Endothelial cell of umbilical vein (primary cell): ENCODE measurements around the gene FTO. TPM values are rescaled to one million over a fixed set of nuclear protein-coding genes. Genes with fewer than 3 reads are reported as not detected.

Experiments used
- BruUV-seq: library from RNA; stranded (reverse); fragments of 400-500 nt; replicated peaks from 2 replicates; lab custom pipeline; 2021; lab: Mats Ljungman, UMichigan
- CTCF ChIA-PET: fragments of 300-600, 350-600 bp; sonication (Branson Sonifier 250); formaldehyde crosslinking; loops from one replicate; lab custom pipeline; 2021; ENCODE audit warnings: antibody characterized with exemption, inconsistent platforms; lab: Charles Lee
- POLR2A ChIA-PET: fragments of 300-600, 350-600 bp; sonication (Branson Sonifier 250); formaldehyde crosslinking; loops from one replicate; lab custom pipeline; 2021; ENCODE audit warnings: antibody characterized with exemption, inconsistent platforms; lab: Charles Lee
- DNase-seq: peaks from one replicate; pipeline ENCODE4 v3.0.0-alpha.2; 2011; ENCODE audit warnings: low read depth, low spot score
- FAIRE-seq: peaks from 2 replicates; lab custom pipeline; 2011; peaks lifted over from hg19 to GRCh38; lab: Jason Lieb, UNC
- H2AFZ ChIP-seq: 2 replicates; pipeline ENCODE4 v1.6.0; 2012; ENCODE audit warnings: low read depth, low read length, control low read depth, inconsistent platforms
- H3K27ac ChIP-seq: 2 replicates; pipeline ENCODE4 v1.5.1; 2011; ENCODE audit warnings: low read depth, mild to moderate bottlenecking, control low read depth, low read length, moderate library complexity; ENCODE audit not compliant: insufficient read depth
- H3K27me3 ChIP-seq, 2 experiments: 2 replicates each; pipeline versions ENCODE4 v1.6.0 to v1.6.1; 2011; ENCODE audit warnings: low read length in 2 of 2, mixed read lengths in 1 of 2; ENCODE audit not compliant: control insufficient read depth in 2 of 2, insufficient read depth in 2 of 2
- H3K36me3 ChIP-seq, 2 experiments: 2 replicates in 1 of 2; 3 replicates in 1 of 2; pipeline ENCODE4 v1.5.1; 2011; ENCODE audit warnings: low read length in 2 of 2, mild to moderate bottlenecking in 1 of 2, moderate library complexity in 1 of 2; ENCODE audit not compliant: control insufficient read depth in 2 of 2, insufficient read depth in 2 of 2; ENCODE audit errors: extremely low read depth in 1 of 2
- H3K4me1 ChIP-seq: 3 replicates; pipeline ENCODE4 v1.5.1; 2011; ENCODE audit warnings: mild to moderate bottlenecking, low read length; ENCODE audit not compliant: control insufficient read depth, insufficient read depth; ENCODE audit errors: extremely low read depth
- H3K4me2 ChIP-seq: 2 replicates; pipeline ENCODE4 v1.6.1; 2011; ENCODE audit warnings: low read length, control low read depth, mixed read lengths; ENCODE audit not compliant: insufficient read depth
- H3K4me3 ChIP-seq, 3 experiments: fragments of 200-600 bp in 1 of 3; sonication (generic), shearing (Covaris generic) in 1 of 3; replicated peaks in 1 of 3; 2 replicates each; pipeline ENCODE4 v1.5.1; 2011 to 2016; ENCODE audit warnings: control low read depth in 3 of 3, low read length in 3 of 3, mild to moderate bottlenecking in 2 of 3, inconsistent platforms in 1 of 3, low read depth in 1 of 3, moderate library complexity in 1 of 3; ENCODE audit not compliant: insufficient read depth in 1 of 3
- H3K79me2 ChIP-seq: 2 replicates; pipeline ENCODE4 v1.6.0; 2012; ENCODE audit warnings: low read length, inconsistent platforms; ENCODE audit not compliant: control insufficient read depth, insufficient read depth
- H3K9ac ChIP-seq: replicated peaks from 2 replicates; pipeline ENCODE3; 2011; ENCODE audit warnings: low read length, control low read depth; ENCODE audit not compliant: insufficient read depth; ENCODE audit errors: extremely low read depth
- H3K9me1 ChIP-seq: replicated peaks from 3 replicates; pipeline ENCODE4 v1.6.0; 2011; ENCODE audit warnings: mild to moderate bottlenecking, low read length; ENCODE audit not compliant: control insufficient read depth, insufficient read depth; ENCODE audit errors: extremely low read depth
- H3K9me3 ChIP-seq: replicated peaks from 2 replicates; pipeline ENCODE4 v1.5.1; 2012; ENCODE audit warnings: low read length, inconsistent platforms; ENCODE audit not compliant: control insufficient read depth, insufficient read depth
- H4K20me1 ChIP-seq: replicated peaks from 2 replicates; pipeline ENCODE3; 2011; ENCODE audit warnings: mild to moderate bottlenecking, low read length; ENCODE audit not compliant: control insufficient read depth, insufficient read depth; ENCODE audit errors: extremely low read depth
- CTCF ChIP-seq, 2 donors: IDR thresholded peaks; 1 replicate in 1 of 2; 2 replicates in 1 of 2; pipeline ENCODE4 v1.5.1; 2011; ENCODE audit warnings: low read length in 2 of 2, mild to moderate bottlenecking in 2 of 2, moderate library complexity in 2 of 2, control low read depth in 1 of 2, inconsistent platforms in 1 of 2, low read depth in 1 of 2; ENCODE audit not compliant: insufficient read depth in 1 of 2; ENCODE audit errors: extremely low read depth in 1 of 2
- EZH2 ChIP-seq: IDR thresholded peaks from 2 replicates; pipeline ENCODE4 v1.6.1; 2012; ENCODE audit warnings: borderline replicate concordance, low read depth, mild to moderate bottlenecking, moderate library complexity, low read length, inconsistent platforms; ENCODE audit not compliant: severe bottlenecking
- FOS ChIP-seq: IDR thresholded peaks from 2 replicates; pipeline ENCODE4 v1.6.1; 2011; ENCODE audit warnings: mild to moderate bottlenecking, low read length, moderate library complexity, borderline replicate concordance; ENCODE audit not compliant: insufficient read depth
- GATA2 ChIP-seq: IDR thresholded peaks from 2 replicates; pipeline ENCODE4 v1.7.0; 2011; ENCODE audit warnings: low read depth, mild to moderate bottlenecking, moderate library complexity, mixed read lengths, low read length; ENCODE audit not compliant: insufficient read length, insufficient read depth
- JUN ChIP-seq: IDR thresholded peaks from 2 replicates; pipeline ENCODE4 v1.6.1; 2011; ENCODE audit warnings: borderline replicate concordance, low read depth; ENCODE audit not compliant: insufficient read length, insufficient read depth
- MAX ChIP-seq: IDR thresholded peaks from 2 replicates; pipeline ENCODE4 v1.6.1; 2011; ENCODE audit not compliant: insufficient read depth, insufficient read length
- MYC ChIP-seq: IDR thresholded peaks from one replicate; pipeline ENCODE4 v1.6.1; 2011; ENCODE audit warnings: mild to moderate bottlenecking, low read depth, low read length
- POLR2A ChIP-seq: IDR thresholded peaks from 2 replicates; pipeline ENCODE4 v1.6.1; 2012; ENCODE audit warnings: low read depth, mild to moderate bottlenecking, control low read depth, low read length
- POLR2AphosphoS5 ChIP-seq: IDR thresholded peaks from 2 replicates; pipeline ENCODE4 v1.6.1; 2012; ENCODE audit warnings: low read depth, mild to moderate bottlenecking, control low read depth, low read length, moderate library complexity; ENCODE audit not compliant: insufficient read depth
- dilution Hi-C: fragments of 300-500 bp; cut with MboI; formaldehyde crosslinking; loops from one replicate; pipeline ENCODE4 v1.15.0; 2019; ENCODE audit warnings: low sequenced_read_pairs; ENCODE audit not compliant: extremely low pct_ligation_motif_present
- intact Hi-C: fragments of 100-400 bp; cut with micrococcal nuclease; formaldehyde crosslinking; loops from one replicate; pipeline ENCODE4 v1.10.0; 2022
- polyA plus RNA-seq, 4 experiments: library from polyadenylated mRNA; depleted of rRNA in 3 of 4; stranded (reverse) in 3 of 4; unstranded in 1 of 4; fragments of >200 nt; gene quantifications; 2 replicates each; pipeline versions ENCODE4 v1.2.1 to v1.2.3, GENCODE V29; 2011 to 2012; ENCODE audit warnings: missing spikeins in 1 of 4
- total RNA-seq: library from RNA; stranded (reverse); gene quantifications from 2 replicates; pipeline ENCODE4 v1.2.3, GENCODE V29; 2021

FTO gene
- total and polyA plus RNA-seq, 2 donors (not counting 3 experiments of a cell fraction or from before 2014, with no cell fraction given), result 48.6 to 87.1 TPM

DNA sequence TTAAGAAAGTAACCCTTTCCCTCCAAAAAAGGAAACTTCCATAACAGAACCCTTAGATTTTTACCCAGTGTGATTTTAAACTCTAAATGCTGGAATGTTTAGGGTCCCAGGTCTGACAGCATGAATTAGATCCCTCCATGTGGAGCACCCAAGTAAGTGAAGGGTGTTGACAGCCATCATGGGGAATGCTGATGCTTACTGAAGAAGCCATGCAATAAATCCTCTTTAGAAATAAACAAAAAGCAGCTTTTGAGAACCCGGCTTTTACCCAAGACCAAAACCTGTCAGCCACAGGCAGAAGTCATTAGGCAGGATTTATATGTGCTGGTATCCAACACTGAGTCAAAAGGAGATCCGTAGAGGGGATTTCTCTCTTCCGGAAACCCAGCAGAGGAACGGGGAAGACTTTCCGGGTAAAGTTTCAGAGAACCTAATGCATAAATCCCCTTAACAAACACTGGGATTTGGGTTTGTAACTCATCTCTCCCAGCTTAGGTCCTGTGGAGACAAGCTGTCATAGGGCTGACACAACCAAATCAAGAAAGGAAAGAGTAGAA, 295.1 kb downstream of the FTO start:
- CTCF ChIA-PET, result interaction anchor here (0.5 to 2.1 kb wide), 2 partner anchors 79 to 1191 kb away, joined by 3 to 6 read pairs; no protein-coding TSS in a partner anchor

More for the DNA sequence above, 295.1 kb downstream of the FTO start:
- H3K27me3 ChIP-seq, result no peaks in the 10 kb centered on the region
- H3K36me3 ChIP-seq, result no peaks in the 10 kb centered on the region
- H3K79me2 ChIP-seq, result no peaks in the 10 kb centered on the region
- BruUV-seq, result no TSS peak
- DNase-seq (no peak), FAIRE-seq (no peak)
- no peaks in the 10 kb centered on the region for H3K9me1 ChIP-seq
- H3K9ac ChIP-seq, result no peak overlapping the region
- dilution Hi-C loops, result no loop called here
- H3K4me1 ChIP-seq, result no peaks in the 10 kb centered on the region
- H3K4me2 ChIP-seq, result no peak overlapping the region
- H4K20me1 ChIP-seq, result no peaks in the 10 kb centered on the region
- intact Hi-C loops, result no loop called here
- no peak overlapping the region for H3K27ac ChIP-seq
- no peak overlapping the region for H3K4me3 ChIP-seq
- H3K9me3 ChIP-seq, result no peaks in the 10 kb centered on the region
- no peak overlapping the region for H2AFZ ChIP-seq
- POLR2A ChIA-PET, result no interaction called here
- no peak for TF ChIP-seq MAX
- no peak for TF ChIP-seq EZH2
- no peak for TF ChIP-seq POLR2A
- TF ChIP-seq FOS, result no peak
- no peak for TF ChIP-seq POLR2AphosphoS5
- TF ChIP-seq CTCF (IDR thresholded peaks at IDR 0.05; ENCODE audit: extremely low read depth in 1 of 2, insufficient read depth in 1 of 2, low read depth in 1 of 2, low read length in 2 of 2), result no peak
- no peak for TF ChIP-seq GATA2
- no peak for TF ChIP-seq JUN
- no peak for TF ChIP-seq MYC
